Sigmoid colon (tissue), 7 donors: ENCODE measurements around the gene ST6GALNAC2. TPM values are rescaled to one million over a fixed set of nuclear protein-coding genes. Genes with fewer than 3 reads are reported as not detected.
A peak's percentile ranks its signal among the peaks of the same experiment; 100 is the strongest.
"Not testable (repeated sequence)": the region's sequence is repeated elsewhere in the genome, so short reads cannot be mapped to it uniquely, and the experiment has no call there.

Experiments used
- DNase-seq: peaks from one replicate; pipeline ENCODE4 v3.0.0-alpha.2; 2019
- H3K27ac ChIP-seq, 4 donors: fragments of 200-600 bp; sonication (generic); one replicate each; pipeline ENCODE4 v1.5.1; 2016 to 2019; ENCODE audit warnings: mild to moderate bottlenecking in 1 of 4
- H3K27me3 ChIP-seq, 3 donors: fragments of 200-600 bp; sonication (generic); one replicate each; pipeline ENCODE4 v1.5.1; 2019; ENCODE audit warnings: mild to moderate bottlenecking in 1 of 3
- H3K36me3 ChIP-seq, 4 donors: fragments of 200-600 bp; sonication (generic); one replicate each; pipeline ENCODE4 v1.5.1; 2016 to 2019
- H3K4me1 ChIP-seq, 4 donors: fragments of 200-600 bp; sonication (generic); one replicate each; pipeline ENCODE4 v1.5.1; 2017 to 2019
- H3K4me3 ChIP-seq, 4 donors: fragments of 200-600 bp; sonication (generic); one replicate each; pipeline ENCODE4 v1.5.1; 2017 to 2019; ENCODE audit warnings: mild to moderate bottlenecking in 2 of 4, moderate library complexity in 1 of 4
- H3K9me3 ChIP-seq, 4 donors: fragments of 200-600 bp in 3 of 4; sonication (generic) in 3 of 4; one replicate each; pipeline versions ENCODE4 v1.5.1 to v1.6.1; 2013 to 2019
- EP300 ChIP-seq, 4 donors: sonication (generic); formaldehyde crosslinking; IDR thresholded peaks; one replicate each; pipeline ENCODE4 v1.6.1; 2017; ENCODE audit warnings: antibody characterized with exemption in 4 of 4
- POLR2A ChIP-seq, 2 donors: fragments of 450-650 bp; IDR thresholded peaks; one replicate each; pipeline ENCODE4 v1.6.1; 2016; ENCODE audit warnings: antibody characterized with exemption in 2 of 2, mild to moderate bottlenecking in 2 of 2, moderate library complexity in 2 of 2
- POLR2AphosphoS5 ChIP-seq, 4 donors: sonication (generic); formaldehyde crosslinking; IDR thresholded peaks; one replicate each; pipeline ENCODE4 v1.6.1; 2017; ENCODE audit warnings: antibody characterized with exemption in 4 of 4
- WGBS, 2 donors: extraction: QIAGEN DNeasy Blood & Tissue Kit; methylation state at CpG; one replicate each; pipeline ENCODE4 v1.1.7; 2013; 5-methylcytosine and 5-hydroxymethylcytosine counted together
- intact Hi-C: fragments of 100-400 bp; cut with DNase I; formaldehyde crosslinking; loops from one replicate; pipeline ENCODE4 v1.15.1; 2023
- polyA plus RNA-seq, 3 donors: library from polyadenylated mRNA; stranded (reverse); fragments of 200-250 nt; gene quantifications; one replicate each; pipeline ENCODE4 v1.2.3, GENCODE V29; 2013
- total RNA-seq, 4 donors: library from RNA; depleted of rRNA; stranded (reverse); fragments of >200 nt; gene quantifications; one replicate each; pipeline ENCODE4 v1.1.0, GENCODE V29; 2016
- TF ChIP-seq, protein P1 (sequence below), 4 experiments: fragments of 450-650 bp in 3 of 4; fragments of 200-600 bp in 1 of 4; IDR thresholded peaks; one replicate each; pipeline ENCODE4 v1.5.1; 2016 to 2019; ENCODE audit warnings: antibody characterized with exemption in 4 of 4, mild to moderate bottlenecking in 3 of 4, moderate library complexity in 2 of 4
- donor health status: healthy with polysubstance abuse.
- donor health status: Bipolar disorder and iron deficiency.
- donor health status: healthy.

ST6GALNAC2 gene
- total and polyA plus RNA-seq, 7 donors = 3.3 to 16.4 (median 5.4) TPM

DNA sequence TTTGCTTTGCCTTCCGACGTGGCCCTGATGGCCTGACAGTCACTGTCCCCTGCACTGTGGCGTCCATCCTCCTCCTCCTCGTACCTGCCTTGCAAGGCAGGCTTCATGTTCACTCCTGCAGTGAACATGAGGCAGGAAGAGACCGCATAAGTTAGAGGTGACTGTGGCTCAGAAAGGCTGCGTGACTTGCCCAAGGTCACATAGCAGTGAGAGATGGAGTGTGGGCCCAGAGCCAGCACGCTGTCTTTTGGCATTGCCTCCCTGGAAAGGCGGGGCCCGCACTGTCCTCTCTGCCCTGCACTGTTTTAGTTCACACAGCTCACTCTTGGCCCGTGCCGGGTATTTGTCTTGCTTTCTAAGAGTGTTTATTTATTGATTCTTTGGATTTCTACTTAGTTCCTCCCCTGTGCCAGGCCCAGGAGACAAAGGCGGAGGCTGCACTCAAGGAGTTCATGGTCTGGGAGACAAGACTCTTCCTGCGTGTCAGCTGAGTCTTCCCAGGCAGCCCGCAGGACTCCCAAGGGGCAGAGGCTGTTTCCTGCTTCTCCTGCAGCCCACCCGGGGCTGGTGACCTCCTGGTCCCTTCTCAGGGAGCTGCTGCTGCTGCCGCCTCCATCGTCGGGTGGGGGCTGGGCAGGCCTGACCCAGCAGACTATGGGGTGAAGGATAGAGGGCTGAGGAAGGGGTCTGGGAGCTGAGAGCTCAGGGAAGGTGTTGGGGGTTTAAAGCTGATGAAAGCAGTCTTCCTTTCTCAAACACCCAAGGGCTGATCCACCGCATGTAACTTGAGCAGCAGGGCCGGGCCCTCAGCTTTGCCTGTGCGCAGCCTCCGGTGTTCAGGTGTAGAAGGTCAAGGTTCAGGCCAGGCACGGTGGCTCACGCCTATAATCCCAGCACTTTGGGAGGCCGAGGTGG lies 60.8 kb downstream of the ST6GALNAC2 start:
- Histone ChIP-seq H3K36me3 (no peaks in the 10 kb centered on the region), H3K4me1 (peaks cover 0 to 42% (median 32%) of the 10 kb centered on the region in 4 donors), H3K4me3 (no peak overlapping the region), H3K27ac (peak overlapping the region in 3 of 4 donors; percentile 27 to 48 (median 45)), H3K27me3 (peaks cover 0 to 30% (median 9%) of the 10 kb centered on the region in 3 donors), H3K9me3 (no peaks in the 10 kb centered on the region)
- DNase-seq = no peak
- intact Hi-C loops = loop anchor here (5.0 kb wide), 1 partner anchor 192 kb away; no protein-coding TSS in a partner anchor
- TF ChIP-seq POLR2AphosphoS5 (IDR thresholded peaks at IDR 0.05) (no peak), EP300 (IDR thresholded peaks at IDR 0.05) (no peak), POLR2A (IDR thresholded peaks at IDR 0.05) (no peak)
- TF ChIP-seq, protein P1, sequence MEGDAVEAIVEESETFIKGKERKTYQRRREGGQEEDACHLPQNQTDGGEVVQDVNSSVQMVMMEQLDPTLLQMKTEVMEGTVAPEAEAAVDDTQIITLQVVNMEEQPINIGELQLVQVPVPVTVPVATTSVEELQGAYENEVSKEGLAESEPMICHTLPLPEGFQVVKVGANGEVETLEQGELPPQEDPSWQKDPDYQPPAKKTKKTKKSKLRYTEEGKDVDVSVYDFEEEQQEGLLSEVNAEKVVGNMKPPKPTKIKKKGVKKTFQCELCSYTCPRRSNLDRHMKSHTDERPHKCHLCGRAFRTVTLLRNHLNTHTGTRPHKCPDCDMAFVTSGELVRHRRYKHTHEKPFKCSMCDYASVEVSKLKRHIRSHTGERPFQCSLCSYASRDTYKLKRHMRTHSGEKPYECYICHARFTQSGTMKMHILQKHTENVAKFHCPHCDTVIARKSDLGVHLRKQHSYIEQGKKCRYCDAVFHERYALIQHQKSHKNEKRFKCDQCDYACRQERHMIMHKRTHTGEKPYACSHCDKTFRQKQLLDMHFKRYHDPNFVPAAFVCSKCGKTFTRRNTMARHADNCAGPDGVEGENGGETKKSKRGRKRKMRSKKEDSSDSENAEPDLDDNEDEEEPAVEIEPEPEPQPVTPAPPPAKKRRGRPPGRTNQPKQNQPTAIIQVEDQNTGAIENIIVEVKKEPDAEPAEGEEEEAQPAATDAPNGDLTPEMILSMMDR (IDR thresholded peaks at IDR 0.05) = no peak
- WGBS, 2 donors = 28 to 53% methylated on average over 25 of the region's 25 CpGs

DNA sequence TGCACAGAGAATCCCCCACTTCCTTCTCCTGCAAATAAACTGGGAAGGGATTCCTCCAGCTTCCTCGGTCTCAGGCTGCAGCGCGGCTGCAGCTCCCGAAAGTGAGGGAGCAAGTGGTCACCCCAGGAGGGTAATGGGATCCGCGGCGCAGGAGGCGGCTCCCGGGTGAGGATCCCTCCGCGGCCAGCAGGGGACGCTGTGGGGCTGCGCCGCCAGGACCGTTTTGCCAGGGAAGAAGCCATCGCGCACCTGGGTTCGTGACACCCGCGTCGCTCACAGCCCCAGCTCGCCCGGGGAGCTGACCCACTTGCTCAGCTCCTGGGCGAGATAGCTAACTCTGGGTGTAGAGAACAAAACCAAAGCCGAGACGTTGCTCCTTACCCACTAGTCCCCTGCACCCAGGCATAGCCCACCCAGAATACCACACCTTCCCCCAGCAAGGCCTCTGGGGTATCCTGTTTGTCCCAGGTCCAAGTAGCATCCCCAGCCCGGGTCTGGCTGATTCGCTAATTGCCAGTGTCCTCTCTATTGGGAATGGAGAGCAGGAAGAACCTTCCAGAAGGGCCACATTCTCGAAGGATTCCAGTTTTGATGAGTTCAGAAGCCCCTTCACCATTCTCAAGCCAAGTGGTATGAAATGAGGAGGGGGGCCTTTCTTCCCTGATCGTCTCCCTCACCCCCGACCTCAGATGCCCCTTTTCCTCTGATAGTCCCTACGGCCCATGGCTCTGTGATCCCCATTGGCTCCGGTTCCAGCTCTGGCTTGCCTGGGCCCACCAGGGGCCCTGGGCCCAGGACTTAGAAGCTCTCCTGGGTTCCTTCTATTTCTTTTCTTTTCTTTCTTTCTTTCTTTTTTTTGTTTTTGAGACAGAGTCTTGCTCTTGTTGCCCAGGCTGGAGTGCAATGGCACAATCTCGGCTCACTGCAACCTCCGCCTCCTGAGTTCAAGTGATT lies 62.3 kb downstream of the ST6GALNAC2 start:
- intact Hi-C loops = loop anchor here (1.0 to 5.0 kb wide), 4 partner anchors 24 to 194 kb away; no protein-coding TSS in a partner anchor
- Histone ChIP-seq H3K4me1 (peaks cover 0 to 27% (median 17%) of the 10 kb centered on the region in 4 donors), H3K4me3 (no peak overlapping the region), H3K9me3 (no peaks in the 10 kb centered on the region), H3K27me3 (peaks cover 0 to 30% (median 9%) of the 10 kb centered on the region in 3 donors), H3K27ac (no peak overlapping the region), H3K36me3 (no peaks in the 10 kb centered on the region)
- no peak for TF ChIP-seq EP300 (IDR thresholded peaks at IDR 0.05)
- TF ChIP-seq POLR2A (IDR thresholded peaks at IDR 0.05) = no peak
- TF ChIP-seq POLR2AphosphoS5 (IDR thresholded peaks at IDR 0.05) = peak in 1 of 4 donors; percentile 17
- TF ChIP-seq, protein P1 (IDR thresholded peaks at IDR 0.05) = peak; percentile 96 to 100 (median 99)
- peak; percentile 85 for DNase-seq
- WGBS, 2 donors = 20 to 21% methylated on average over 35 of the region's 35 CpGs

GRCh38 chr17:76521683-76522082 lies 64.0 kb downstream of the ST6GALNAC2 start:
- not testable (repeated sequence) for DNase-seq, H3K36me3 ChIP-seq, H3K4me3 ChIP-seq, H3K27ac ChIP-seq, H3K9me3 ChIP-seq
- intact Hi-C loops = loop anchor here (2.0 to 5.0 kb wide), 2 partner anchors 65 to 196 kb away; no protein-coding TSS in a partner anchor
- Histone ChIP-seq H3K4me1 (peaks cover 0 to 18% (median 12%) of the 10 kb centered on the region in 4 donors), H3K27me3 (peaks cover 0 to 17% (median 6%) of the 10 kb centered on the region in 3 donors)
- WGBS, 2 donors = 65 to 84% methylated on average over 10 of the region's 10 CpGs

- H3K27me3 ChIP-seq = peaks cover 0 to 14% (median 6%) of the 10 kb centered on the region in 3 donors
- H3K4me1 ChIP-seq = peaks cover 0 to 18% (median 12%) of the 10 kb centered on the region in 4 donors
- no peak overlapping the region for H3K27ac ChIP-seq
- intact Hi-C loops = loop anchor here (5.0 kb wide), 1 partner anchor 196 kb away; no protein-coding TSS in a partner anchor
- WGBS, 2 donors = 90 to 93% methylated on average over 7 of the region's 7 CpGs
- no peak for DNase-seq
- no peak overlapping the region for H3K4me3 ChIP-seq
- H3K9me3 ChIP-seq = no peaks in the 10 kb centered on the region
- no peaks in the 10 kb centered on the region for H3K36me3 ChIP-seq
- no peak for TF ChIP-seq POLR2AphosphoS5 (IDR thresholded peaks at IDR 0.05)
- TF ChIP-seq EP300 (IDR thresholded peaks at IDR 0.05) = no peak
- no peak for TF ChIP-seq POLR2A (IDR thresholded peaks at IDR 0.05)
- TF ChIP-seq, protein P1 (IDR thresholded peaks at IDR 0.05) = no peak
Observed at GRCh38 chr17:76521262-76521661, 64.4 kb downstream of the ST6GALNAC2 start.
